HG02943 (cell line): ENCODE measurements around the gene RPTOR.
A peak's percentile ranks its signal among the peaks of the same experiment; 100 is the strongest.

Experiments used
- ATAC-seq: cut with Tn5 transposase; IDR thresholded peaks from one replicate; pipeline ENCODE4 v1.9.1; 2021; ENCODE audit warnings: mild to moderate bottlenecking, low read depth, moderate library complexity; ENCODE audit not compliant: unreplicated experiment

RPTOR gene

GRCh38 chr17:80585890-80586845 is 41.5 kb downstream of the RPTOR start:
- ATAC-seq: no peak

GRCh38 chr17:80586846-80587228 is 42.2 kb downstream of the RPTOR start:
- no peak for ATAC-seq

GRCh38 chr17:80588702-80589383 is 44.2 kb downstream of the RPTOR start:
- ATAC-seq: no peak

- ATAC-seq: no peak
These were observed 47.1 kb downstream of the RPTOR start for GRCh38 chr17:80591788-80592187.

GRCh38 chr17:80592243-80592642 is 47.6 kb downstream of the RPTOR start:
- ATAC-seq: no peak

- no peak for ATAC-seq
These were observed 48.5 kb downstream of the RPTOR start for GRCh38 chr17:80593181-80593580.

GRCh38 chr17:80594431-80595269 is 50.0 kb downstream of the RPTOR start:
- ATAC-seq: no peak

- no peak for ATAC-seq
These were observed 52.3 kb downstream of the RPTOR start for GRCh38 chr17:80596760-80597608.

- ATAC-seq: no peak
These were observed 54.3 kb downstream of the RPTOR start for GRCh38 chr17:80598813-80599545.

- ATAC-seq: no peak
These were observed 55.1 kb downstream of the RPTOR start for GRCh38 chr17:80599546-80600305.

- ATAC-seq: no peak
These were observed 56.5 kb downstream of the RPTOR start for GRCh38 chr17:80601146-80601545.

- ATAC-seq: no peak
These were observed 58.8 kb downstream of the RPTOR start for GRCh38 chr17:80603396-80603795.

GRCh38 chr17:80604009-80604669 is 59.5 kb downstream of the RPTOR start:
- ATAC-seq: no peak

GRCh38 chr17:80604670-80605010 is 60.0 kb downstream of the RPTOR start:
- ATAC-seq: no peak

- ATAC-seq: peak; percentile 63
These were observed 60.9 kb downstream of the RPTOR start for GRCh38 chr17:80605326-80606066.

- no peak for ATAC-seq
These were observed 63.7 kb downstream of the RPTOR start for GRCh38 chr17:80608326-80608725.

GRCh38 chr17:80609757-80610156 is 65.1 kb downstream of the RPTOR start:
- no peak for ATAC-seq
